Panc1 (cell line): ENCODE measurements around the gene MYRF. TPM values are rescaled to one million over a fixed set of nuclear protein-coding genes. Genes with fewer than 3 reads are reported as not detected.

ENCODE experiments used
- ATAC-seq: fragments of 200-7000 bp; cut with Tn5 transposase; 2 replicates; pipeline ENCODE4 v1.9.1; 2020; ENCODE audit warnings: mild to moderate bottlenecking, moderate library complexity
- BruUV-seq: library from RNA; stranded (reverse); fragments of 400-500 nt; replicated peaks from 2 replicates; lab custom pipeline; 2021; lab: Mats Ljungman, UMichigan
- CTCF ChIA-PET: fragments of 300-600 bp; sonication (Branson Sonifier 250); formaldehyde crosslinking; loops from one replicate; lab custom pipeline; 2022; ENCODE audit warnings: antibody characterized with exemption; lab: Charles Lee
- POLR2A ChIA-PET: fragments of 300-600 bp; sonication (Branson Sonifier 250); formaldehyde crosslinking; loops from one replicate; lab custom pipeline; 2022; ENCODE audit warnings: antibody characterized with exemption; lab: Charles Lee
- DNase-seq: peaks from one replicate; pipeline ENCODE4 v3.0.0-alpha.2; 2010; ENCODE audit warnings: low read depth, low spot score
- H3K27ac ChIP-seq: 2 replicates; pipeline ENCODE4 v1.5.1; 2011; ENCODE audit warnings: mild to moderate bottlenecking, low read length, inconsistent platforms
- H3K27me3 ChIP-seq: fragments of 200-500 bp; sonication (Bioruptor generic); 2 replicates; pipeline ENCODE4 v1.6.0; 2014; ENCODE audit warnings: low read length, inconsistent platforms; ENCODE audit not compliant: control insufficient read depth, insufficient read depth
- H3K36me3 ChIP-seq: fragments of 200-500 bp; sonication (Bioruptor generic); 2 replicates; pipeline ENCODE4 v1.5.1; 2014; ENCODE audit warnings: inconsistent platforms, mild to moderate bottlenecking, low read length, moderate library complexity; ENCODE audit not compliant: control insufficient read depth, insufficient read depth
- H3K4me1 ChIP-seq: 2 replicates; pipeline ENCODE4 v1.5.1; 2011; ENCODE audit warnings: inconsistent platforms, mild to moderate bottlenecking, low read length, moderate library complexity; ENCODE audit not compliant: control insufficient read depth, insufficient read depth
- H3K4me3 ChIP-seq, 2 experiments: 2 replicates each; pipeline ENCODE4 v1.5.1; 2011 to 2012; ENCODE audit warnings: low read depth in 2 of 2, low read length in 2 of 2, mild to moderate bottlenecking in 2 of 2, inconsistent platforms in 1 of 2, moderate library complexity in 1 of 2
- H3K9me3 ChIP-seq: fragments of 200-500 bp; sonication (Bioruptor generic); 2 replicates; pipeline ENCODE4 v1.5.1; 2014; ENCODE audit warnings: low read depth, mild to moderate bottlenecking, inconsistent platforms, low read length, moderate library complexity; ENCODE audit not compliant: control insufficient read depth, insufficient read depth
- POLR2AphosphoS5 ChIP-seq: IDR thresholded peaks from 2 replicates; pipeline ENCODE4 v1.6.1; 2012; ENCODE audit warnings: mild to moderate bottlenecking, low read depth, low read length, moderate library complexity
- SIN3A ChIP-seq: IDR thresholded peaks from 2 replicates; pipeline ENCODE4 v1.6.1; 2012; ENCODE audit warnings: low read depth, mild to moderate bottlenecking, low read length, moderate library complexity, borderline replicate concordance; ENCODE audit not compliant: insufficient read depth
- TCF7L2 ChIP-seq: IDR thresholded peaks from 2 replicates; pipeline ENCODE4 v1.6.1; 2011; ENCODE audit warnings: mild to moderate bottlenecking, low read depth, low read length, inconsistent platforms
- in situ Hi-C: cut with HindIII; loops from 2 replicates; pipeline ENCODE4 v1.10.0; 2016; ENCODE audit warnings: low sequenced_read_pairs, low pct_unique_long_range_greater_than_20kb
- intact Hi-C: fragments of 100-400 bp; cut with micrococcal nuclease; formaldehyde crosslinking; loops from one replicate; pipeline ENCODE4 v1.10.0; 2022; ENCODE audit not compliant: unreplicated experiment
- total RNA-seq: library from RNA; stranded (reverse); gene quantifications from one replicate; pipeline ENCODE4 v1.2.1, GENCODE V29; 2021; ENCODE audit not compliant: unreplicated experiment
- TF ChIP-seq, protein P1 (sequence below), 2 experiments: IDR thresholded peaks; 2 replicates each; pipeline ENCODE4 v1.6.1; 2011 to 2012; ENCODE audit warnings: low read depth in 2 of 2, control low read depth in 1 of 2, low read length in 1 of 2, mild to moderate bottlenecking in 1 of 2, moderate library complexity in 1 of 2; ENCODE audit not compliant: insufficient read depth in 1 of 2
- TF ChIP-seq, protein P2 (sequence below): fragments of 450-650 bp; IDR thresholded peaks from 2 replicates; pipeline ENCODE4 v1.5.1; 2017; ENCODE audit warnings: mild to moderate bottlenecking

The MYRF gene
- total RNA-seq, 1 experiment from 2014 or later = 2.8 TPM

DNA sequence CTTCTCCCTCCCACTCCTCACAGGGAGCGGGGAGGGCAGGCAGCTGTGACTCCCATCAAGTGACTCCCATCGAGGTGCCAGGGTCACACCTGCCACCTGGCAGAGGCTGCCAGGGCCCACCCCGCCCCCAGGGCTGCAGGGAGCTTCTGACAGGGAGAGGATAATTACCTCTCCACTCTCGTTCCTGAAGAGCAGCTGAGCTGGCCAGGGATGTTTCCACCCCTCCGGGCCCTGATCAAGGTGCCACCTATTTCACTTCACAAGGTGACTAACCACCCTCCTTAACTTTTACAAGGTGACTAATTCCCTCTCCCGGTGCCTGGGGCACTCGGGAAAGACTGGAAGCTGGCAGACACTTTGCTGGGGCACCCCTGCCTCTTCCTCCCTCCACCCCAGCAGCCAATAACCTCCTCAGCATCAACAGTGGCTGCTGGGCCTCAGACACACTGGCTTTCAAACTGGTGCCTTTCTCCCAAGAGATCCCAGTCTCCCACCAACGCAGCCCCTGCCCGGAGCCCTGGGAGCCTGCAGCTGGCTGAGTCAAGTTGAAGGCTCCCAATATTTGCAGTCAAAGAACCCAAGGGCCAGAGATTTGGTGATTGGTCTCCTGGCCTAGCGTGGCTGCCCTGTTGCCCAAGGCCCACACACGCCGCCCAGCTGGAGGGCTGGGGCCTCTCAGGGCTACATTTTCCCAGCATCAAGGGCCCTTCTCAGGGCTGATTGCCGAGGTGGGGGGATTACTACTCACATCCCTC is 22.0 kb upstream of the MYRF start:
- ChIA-PET POLR2A (no interaction called here), CTCF (no interaction called here)
- no peaks in the 10 kb centered on the region for H3K9me3 ChIP-seq
- in situ Hi-C loops = no loop called here
- H3K4me1 ChIP-seq = peaks cover 21% of the 10 kb centered on the region
- no peak overlapping the region for H3K27ac ChIP-seq
- H3K4me3 ChIP-seq = no peak overlapping the region
- TF ChIP-seq, protein P1, sequence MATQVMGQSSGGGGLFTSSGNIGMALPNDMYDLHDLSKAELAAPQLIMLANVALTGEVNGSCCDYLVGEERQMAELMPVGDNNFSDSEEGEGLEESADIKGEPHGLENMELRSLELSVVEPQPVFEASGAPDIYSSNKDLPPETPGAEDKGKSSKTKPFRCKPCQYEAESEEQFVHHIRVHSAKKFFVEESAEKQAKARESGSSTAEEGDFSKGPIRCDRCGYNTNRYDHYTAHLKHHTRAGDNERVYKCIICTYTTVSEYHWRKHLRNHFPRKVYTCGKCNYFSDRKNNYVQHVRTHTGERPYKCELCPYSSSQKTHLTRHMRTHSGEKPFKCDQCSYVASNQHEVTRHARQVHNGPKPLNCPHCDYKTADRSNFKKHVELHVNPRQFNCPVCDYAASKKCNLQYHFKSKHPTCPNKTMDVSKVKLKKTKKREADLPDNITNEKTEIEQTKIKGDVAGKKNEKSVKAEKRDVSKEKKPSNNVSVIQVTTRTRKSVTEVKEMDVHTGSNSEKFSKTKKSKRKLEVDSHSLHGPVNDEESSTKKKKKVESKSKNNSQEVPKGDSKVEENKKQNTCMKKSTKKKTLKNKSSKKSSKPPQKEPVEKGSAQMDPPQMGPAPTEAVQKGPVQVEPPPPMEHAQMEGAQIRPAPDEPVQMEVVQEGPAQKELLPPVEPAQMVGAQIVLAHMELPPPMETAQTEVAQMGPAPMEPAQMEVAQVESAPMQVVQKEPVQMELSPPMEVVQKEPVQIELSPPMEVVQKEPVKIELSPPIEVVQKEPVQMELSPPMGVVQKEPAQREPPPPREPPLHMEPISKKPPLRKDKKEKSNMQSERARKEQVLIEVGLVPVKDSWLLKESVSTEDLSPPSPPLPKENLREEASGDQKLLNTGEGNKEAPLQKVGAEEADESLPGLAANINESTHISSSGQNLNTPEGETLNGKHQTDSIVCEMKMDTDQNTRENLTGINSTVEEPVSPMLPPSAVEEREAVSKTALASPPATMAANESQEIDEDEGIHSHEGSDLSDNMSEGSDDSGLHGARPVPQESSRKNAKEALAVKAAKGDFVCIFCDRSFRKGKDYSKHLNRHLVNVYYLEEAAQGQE (IDR thresholded peaks at IDR 0.05; ENCODE audit: insufficient read depth in 1 of 2, low read depth in 2 of 2, low read length in 1 of 2) = no peak
- peak; percentile 58; the same call in 1 of the 2 replicates for TF ChIP-seq TCF7L2
- TF ChIP-seq, protein P2, sequence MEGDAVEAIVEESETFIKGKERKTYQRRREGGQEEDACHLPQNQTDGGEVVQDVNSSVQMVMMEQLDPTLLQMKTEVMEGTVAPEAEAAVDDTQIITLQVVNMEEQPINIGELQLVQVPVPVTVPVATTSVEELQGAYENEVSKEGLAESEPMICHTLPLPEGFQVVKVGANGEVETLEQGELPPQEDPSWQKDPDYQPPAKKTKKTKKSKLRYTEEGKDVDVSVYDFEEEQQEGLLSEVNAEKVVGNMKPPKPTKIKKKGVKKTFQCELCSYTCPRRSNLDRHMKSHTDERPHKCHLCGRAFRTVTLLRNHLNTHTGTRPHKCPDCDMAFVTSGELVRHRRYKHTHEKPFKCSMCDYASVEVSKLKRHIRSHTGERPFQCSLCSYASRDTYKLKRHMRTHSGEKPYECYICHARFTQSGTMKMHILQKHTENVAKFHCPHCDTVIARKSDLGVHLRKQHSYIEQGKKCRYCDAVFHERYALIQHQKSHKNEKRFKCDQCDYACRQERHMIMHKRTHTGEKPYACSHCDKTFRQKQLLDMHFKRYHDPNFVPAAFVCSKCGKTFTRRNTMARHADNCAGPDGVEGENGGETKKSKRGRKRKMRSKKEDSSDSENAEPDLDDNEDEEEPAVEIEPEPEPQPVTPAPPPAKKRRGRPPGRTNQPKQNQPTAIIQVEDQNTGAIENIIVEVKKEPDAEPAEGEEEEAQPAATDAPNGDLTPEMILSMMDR = no peak
- TF ChIP-seq POLR2AphosphoS5 = no peak
- peak; percentile 76 for ATAC-seq
- no peaks in the 10 kb centered on the region for H3K27me3 ChIP-seq
- H3K36me3 ChIP-seq = no peaks in the 10 kb centered on the region
- intact Hi-C loops = loop anchor here (5.0 kb wide), 1 partner anchor 48 kb away; the partner anchor contains the start of gene DAGLA
- BruUV-seq = no TSS peak
- no peak for DNase-seq

DNA sequence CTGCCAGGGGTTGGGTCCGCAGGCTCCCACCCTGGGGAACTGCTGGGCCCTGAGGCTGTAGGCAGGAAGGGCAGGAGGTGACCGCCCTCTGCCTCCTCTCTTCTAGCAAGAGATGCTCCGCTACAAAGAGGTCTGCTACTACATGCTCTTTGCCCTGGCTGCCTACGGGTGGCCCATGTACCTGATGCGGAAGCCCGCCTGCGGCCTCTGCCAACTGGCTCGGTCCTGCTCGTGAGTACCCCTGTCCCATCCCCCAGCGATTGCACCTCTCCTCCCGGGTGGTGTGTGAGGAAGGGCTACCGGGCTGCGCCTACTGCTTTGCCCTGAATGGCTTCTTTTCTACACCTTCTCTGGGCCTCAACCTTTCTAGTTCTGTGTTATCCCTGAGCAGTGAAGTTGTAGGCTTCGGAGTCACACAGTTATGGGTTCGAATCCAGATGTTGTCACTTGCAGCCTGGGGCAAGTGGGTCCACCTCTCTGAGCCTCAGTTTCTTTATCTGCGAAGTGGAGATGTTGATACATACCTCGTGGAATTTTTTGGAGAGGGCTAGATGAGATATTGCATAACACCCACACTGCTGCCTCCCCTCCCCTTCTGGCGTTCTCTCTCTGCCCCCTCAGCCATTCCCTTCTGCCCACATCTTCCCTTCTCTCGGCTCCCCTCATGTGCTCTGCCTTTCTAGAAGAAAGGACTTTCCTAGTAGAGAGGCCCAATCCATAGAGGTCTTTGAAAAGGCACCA is 21.1 kb upstream of the MYRF start:
- in situ Hi-C loops = no loop called here
- intact Hi-C loops = loop anchor here (5.0 kb wide), 1 partner anchor 49 kb away; the partner anchor contains the start of gene DAGLA
- no peak for DNase-seq

More for the DNA sequence above, 21.1 kb upstream of the MYRF start:
- Histone ChIP-seq H3K36me3 (no peaks in the 10 kb centered on the region), H3K4me1 (peaks cover 21% of the 10 kb centered on the region), H3K4me3 (no peak overlapping the region), H3K27me3 (no peaks in the 10 kb centered on the region), H3K27ac (no peak overlapping the region), H3K9me3 (no peaks in the 10 kb centered on the region)
- CTCF ChIA-PET = no interaction called here
- POLR2A ChIA-PET = no interaction called here
- TF ChIP-seq SIN3A = no peak
- TF ChIP-seq, protein P1 (IDR thresholded peaks at IDR 0.05; ENCODE audit: insufficient read depth in 1 of 2, low read depth in 2 of 2, low read length in 1 of 2) = no peak
- TF ChIP-seq, protein P2 = no peak
- TF ChIP-seq TCF7L2 = no peak
- no peak for TF ChIP-seq POLR2AphosphoS5
- no TSS peak for BruUV-seq
- ATAC-seq = no peak
